GM23338 (cell line): ENCODE data around the gene ZNF474. TPM values are rescaled to one million over a fixed set of nuclear protein-coding genes. Genes with fewer than 3 reads are reported as not detected.

Source experiments
- ATAC-seq: fragments of 200-7000 bp; cut with Tn5 transposase; 3 replicates; pipeline ENCODE4 v1.9.1; 2020
- DNase-seq: peaks from one replicate; pipeline ENCODE4 v3.0.0-alpha.2; 2015; ENCODE audit warnings: low spot score
- H2AFZ ChIP-seq: fragments of 200-600 bp; sonication (generic); 2 replicates; pipeline ENCODE4 v1.8.0; 2016; ENCODE audit warnings: antibody characterized with exemption, mild to moderate bottlenecking, moderate library complexity
- H3F3A ChIP-seq: fragments of 200-600 bp; sonication (generic); replicated peaks from 2 replicates; pipeline ENCODE4 v1.8.0; 2017; ENCODE audit warnings: antibody characterized with exemption, mixed run types, low read depth
- H3K27ac ChIP-seq: fragments of 200-600 bp; sonication (generic); 2 replicates; pipeline ENCODE4 v1.6.1; 2016; ENCODE audit warnings: low read depth
- H3K27me3 ChIP-seq: fragments of 200-600 bp; sonication (generic); 2 replicates; pipeline ENCODE4 v1.8.0; 2016; ENCODE audit warnings: mild to moderate bottlenecking, mixed run types, moderate library complexity; ENCODE audit not compliant: insufficient read depth
- H3K36me3 ChIP-seq: fragments of 200-600 bp; sonication (generic); 2 replicates; pipeline ENCODE4 v1.8.0; 2016; ENCODE audit warnings: mild to moderate bottlenecking; ENCODE audit not compliant: insufficient read depth
- H3K4me1 ChIP-seq: fragments of 200-600 bp; sonication (generic); 2 replicates; pipeline ENCODE4 v1.8.0; 2016; ENCODE audit warnings: mild to moderate bottlenecking, moderate library complexity; ENCODE audit not compliant: insufficient read depth
- H3K4me2 ChIP-seq: fragments of 200-600 bp; sonication (generic); 2 replicates; pipeline ENCODE4 v1.7.1; 2017; ENCODE audit warnings: mixed run types
- H3K4me3 ChIP-seq: fragments of 200-600 bp; sonication (generic); 2 replicates; pipeline ENCODE4 v1.6.1; 2016; ENCODE audit warnings: mixed run types
- H3K79me2 ChIP-seq: fragments of 200-600 bp; sonication (generic); replicated peaks from 2 replicates; pipeline ENCODE4 v1.8.0; 2017; ENCODE audit warnings: mild to moderate bottlenecking; ENCODE audit not compliant: insufficient read depth
- H3K9me2 ChIP-seq: fragments of 200-600 bp; sonication (generic); 2 replicates; pipeline ENCODE4 v1.8.0; 2017; ENCODE audit not compliant: insufficient read depth
- H4K20me1 ChIP-seq: fragments of 200-600 bp; sonication (generic); replicated peaks from 2 replicates; pipeline ENCODE4 v1.8.0; 2017; ENCODE audit warnings: mild to moderate bottlenecking; ENCODE audit not compliant: insufficient read depth
- H3K27ac Mint-ChIP-seq: 2 replicates; pipeline ENCODE4 v1.8.0; 2020; ENCODE audit warnings: inconsistent platforms, mild to moderate bottlenecking, moderate library complexity, mixed read lengths
- H3K27me3 Mint-ChIP-seq: 3 replicates; pipeline ENCODE4 v1.8.0; 2022; ENCODE audit warnings: low read depth, mild to moderate bottlenecking, moderate library complexity, mixed read lengths, inconsistent platforms; ENCODE audit not compliant: insufficient read depth, poor library complexity
- H3K36me3 Mint-ChIP-seq: 3 replicates; pipeline ENCODE4 v1.8.0; 2021; ENCODE audit warnings: low read depth, mild to moderate bottlenecking, inconsistent platforms, moderate library complexity, mixed read lengths
- H3K4me1 Mint-ChIP-seq: 3 replicates; pipeline ENCODE4 v1.8.0; 2020; ENCODE audit warnings: mild to moderate bottlenecking, inconsistent platforms, mixed read lengths
- H3K4me3 Mint-ChIP-seq: 3 replicates; pipeline ENCODE4 v1.8.0; 2021; ENCODE audit warnings: moderate library complexity, mild to moderate bottlenecking, inconsistent platforms, mixed read lengths
- H3K9me3 Mint-ChIP-seq: 3 replicates; pipeline ENCODE4 v1.8.0; 2020; ENCODE audit warnings: moderate library complexity, mild to moderate bottlenecking, inconsistent platforms, mixed read lengths
- CTCF ChIP-seq, 2 experiments: fragments of 200-600 bp in 1 of 2; sonication (generic) in 1 of 2; conservative IDR thresholded peaks; 2 replicates each; pipeline versions ENCODE4 v1.5.1 to v1.6.1; 2016 to 2017; ENCODE audit warnings: antibody characterized with exemption in 2 of 2, low read depth in 2 of 2, mild to moderate bottlenecking in 2 of 2, moderate library complexity in 1 of 2
- EZH2 ChIP-seq: fragments of 200-600 bp; sonication (generic); IDR thresholded peaks from one replicate; pipeline ENCODE4 v1.8.0; 2017; ENCODE audit warnings: antibody characterized with exemption, mild to moderate bottlenecking, low read depth; ENCODE audit not compliant: unreplicated experiment
- EZH2phosphoT487 ChIP-seq: fragments of 200-600 bp; sonication (generic); IDR thresholded peaks from one replicate; pipeline ENCODE4 v1.8.1; 2018; ENCODE audit warnings: antibody characterized with exemption; ENCODE audit not compliant: unreplicated experiment
- JUNB ChIP-seq: IDR thresholded peaks from one replicate; pipeline ENCODE4 v1.6.1; 2016; ENCODE audit warnings: antibody characterized with exemption; ENCODE audit not compliant: unreplicated experiment
- NANOG ChIP-seq: IDR thresholded peaks from 2 replicates; pipeline ENCODE4 v1.6.1; 2016; ENCODE audit warnings: antibody characterized with exemption, borderline replicate concordance
- REST ChIP-seq: IDR thresholded peaks from one replicate; pipeline ENCODE4 v1.6.1; 2018; ENCODE audit warnings: antibody characterized with exemption; ENCODE audit not compliant: unreplicated experiment
- ZNF114 ChIP-seq: fragments of 250-450 bp; sonication (Bioruptor Pico); IDR thresholded peaks from 2 replicates; pipeline ENCODE4 v1.5.0; 2020; ENCODE audit warnings: mild to moderate bottlenecking, moderate library complexity
- ZNF331 ChIP-seq: fragments of 250-450 bp; sonication (Bioruptor Pico); IDR thresholded peaks from 2 replicates; pipeline ENCODE4 v1.5.0; 2020; ENCODE audit warnings: low read depth, mild to moderate bottlenecking, moderate library complexity
- ZNF462 ChIP-seq: fragments of 250-450 bp; sonication (Bioruptor Pico); IDR thresholded peaks from 2 replicates; pipeline ENCODE4 v1.5.0; 2020; ENCODE audit warnings: mild to moderate bottlenecking, moderate library complexity
- polyA plus RNA-seq: library from polyadenylated mRNA; unstranded; fragments of >200 nt; fragmentation: Nextera tagmentation; extraction: Ambion mirVana; gene quantifications from 2 replicates; pipeline ENCODE4 v1.2.1, GENCODE V29; 2016
- total RNA-seq: library from RNA; depleted of rRNA; stranded (reverse); fragments of >200 nt; shearing (Covaris generic); gene quantifications from 2 replicates; pipeline ENCODE4 v1.2.3, GENCODE V29; 2014
- TF ChIP-seq, protein P1 (sequence below): IDR thresholded peaks from 2 replicates; pipeline ENCODE4 v1.6.1; 2016; ENCODE audit warnings: antibody characterized with exemption

ZNF474 gene
- total and polyA plus RNA-seq, 2 experiments from 2014 or later: 0.59 TPM; not detected in 1

DNA sequence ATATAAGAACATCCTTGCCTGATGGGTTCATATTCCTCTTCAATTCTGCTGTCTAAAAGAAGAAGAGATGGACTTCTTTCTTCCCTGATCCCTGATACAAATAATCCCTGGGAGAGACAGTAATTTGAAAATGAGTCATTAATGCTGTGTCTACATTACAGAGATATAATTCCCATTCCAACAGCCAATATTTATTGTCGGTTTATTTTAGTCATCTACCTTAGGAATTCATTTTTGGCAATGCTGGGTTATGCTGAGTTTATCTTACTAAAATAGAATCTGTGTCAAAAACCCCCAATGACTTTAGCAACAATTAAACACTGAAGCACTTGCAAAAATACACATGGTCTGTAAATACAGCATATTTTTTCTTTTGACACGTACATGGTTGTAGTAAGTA, 23.9 kb downstream of the ZNF474 start:
- Mint-ChIP-seq H3K4me3 (no peak overlapping the region), H3K27me3 (no peaks in the 10 kb centered on the region), H3K27ac (no peak overlapping the region), H3K4me1 (no peaks in the 10 kb centered on the region; the same call in 2 of the 3 replicates), H3K9me3 (no peaks in the 10 kb centered on the region), H3K36me3 (no peaks in the 10 kb centered on the region)
- no peaks in the 10 kb centered on the region for H3K9me2 ChIP-seq
- ATAC-seq (no peak), DNase-seq (no peak)
- H3K4me2 ChIP-seq: no peak overlapping the region
- H2AFZ ChIP-seq: no peak overlapping the region
- no peaks in the 10 kb centered on the region for H3K27me3 ChIP-seq
- H3K36me3 ChIP-seq: no peaks in the 10 kb centered on the region
- H4K20me1 ChIP-seq: no peaks in the 10 kb centered on the region
- no peaks in the 10 kb centered on the region for H3K79me2 ChIP-seq
- no peak for TF ChIP-seq NANOG
- no peak overlapping the region for H3K27ac ChIP-seq
- H3K4me3 ChIP-seq: no peak overlapping the region
- H3F3A ChIP-seq: no peaks in the 10 kb centered on the region
- H3K4me1 ChIP-seq: no peaks in the 10 kb centered on the region

DNA sequence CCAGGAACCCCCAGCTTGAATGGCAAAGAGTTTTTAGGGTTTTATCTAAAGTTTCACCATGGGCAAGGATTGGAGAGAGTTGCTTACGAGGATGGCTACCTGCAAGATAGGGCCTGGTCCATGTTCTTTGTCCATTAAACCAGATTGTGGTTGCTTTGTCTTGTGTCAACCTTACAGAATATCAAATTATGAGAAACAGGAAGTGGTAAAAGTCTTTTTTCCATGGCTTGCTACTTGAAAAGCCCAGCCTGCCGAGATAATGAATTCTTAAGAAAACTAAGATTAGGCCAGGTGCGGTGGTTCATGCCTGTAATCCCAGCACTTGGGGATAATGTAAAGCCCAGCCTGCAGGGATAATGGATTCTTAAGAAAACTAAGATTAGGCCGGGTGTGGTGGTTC, 24.4 kb downstream of the ZNF474 start:
- no peaks in the 10 kb centered on the region for H3K9me3 Mint-ChIP-seq
- H3K27me3 Mint-ChIP-seq: no peaks in the 10 kb centered on the region
- Histone ChIP-seq H3K4me1 (no peaks in the 10 kb centered on the region), H3K4me2 (no peak overlapping the region), H4K20me1 (no peaks in the 10 kb centered on the region), H3K27me3 (no peaks in the 10 kb centered on the region), H3K27ac (no peak overlapping the region), H3K79me2 (no peaks in the 10 kb centered on the region), H3K36me3 (no peaks in the 10 kb centered on the region), H3K4me3 (no peak overlapping the region), H3F3A (no peaks in the 10 kb centered on the region), H3K9me2 (no peaks in the 10 kb centered on the region), H2AFZ (no peak overlapping the region)
- ATAC-seq (no peak), DNase-seq (no peak)
- no peaks in the 10 kb centered on the region; the same call in 2 of the 3 replicates for H3K4me1 Mint-ChIP-seq
- H3K27ac Mint-ChIP-seq: no peak overlapping the region
- H3K4me3 Mint-ChIP-seq: no peak overlapping the region
- H3K36me3 Mint-ChIP-seq: no peaks in the 10 kb centered on the region
- TF ChIP-seq EZH2: no peak
- TF ChIP-seq REST: no peak
- TF ChIP-seq ZNF331 (CRISPR knock-in tag): no peak
- TF ChIP-seq ZNF114 (CRISPR knock-in tag): no peak
- TF ChIP-seq EZH2phosphoT487: no peak
- no peak for TF ChIP-seq CTCF (conservative IDR thresholded peaks at IDR 0.05; ENCODE audit: low read depth in 2 of 2)
- TF ChIP-seq JUNB: no peak
- TF ChIP-seq NANOG: no peak
- TF ChIP-seq, protein P1, sequence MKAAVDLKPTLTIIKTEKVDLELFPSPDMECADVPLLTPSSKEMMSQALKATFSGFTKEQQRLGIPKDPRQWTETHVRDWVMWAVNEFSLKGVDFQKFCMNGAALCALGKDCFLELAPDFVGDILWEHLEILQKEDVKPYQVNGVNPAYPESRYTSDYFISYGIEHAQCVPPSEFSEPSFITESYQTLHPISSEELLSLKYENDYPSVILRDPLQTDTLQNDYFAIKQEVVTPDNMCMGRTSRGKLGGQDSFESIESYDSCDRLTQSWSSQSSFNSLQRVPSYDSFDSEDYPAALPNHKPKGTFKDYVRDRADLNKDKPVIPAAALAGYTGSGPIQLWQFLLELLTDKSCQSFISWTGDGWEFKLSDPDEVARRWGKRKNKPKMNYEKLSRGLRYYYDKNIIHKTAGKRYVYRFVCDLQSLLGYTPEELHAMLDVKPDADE: no peak
- TF ChIP-seq ZNF462 (CRISPR knock-in tag): no peak
